IMR-90 (cell line): ENCODE data around the gene METAP2. TPM values are rescaled to one million over a fixed set of nuclear protein-coding genes. Genes with fewer than 3 reads are reported as not detected.

Source experiments
- ATAC-seq: fragments of 200-7000 bp; cut with Tn5 transposase; 2 replicates; pipeline ENCODE4 v1.9.1; 2020; ENCODE audit warnings: low read depth, mild to moderate bottlenecking, moderate library complexity
- BruUV-seq: library from RNA; stranded (reverse); fragments of 400-500 nt; replicated peaks from 2 replicates; lab custom pipeline; 2021; lab: Mats Ljungman, UMichigan
- CTCF ChIA-PET: fragments of 300-600 bp; formaldehyde crosslinking; extraction: SDS; loops from one replicate; lab custom pipeline; 2021; ENCODE audit warnings: antibody characterized with exemption; lab: Yijun Ruan, JAX
- POLR2A ChIA-PET: fragments of 300-600 bp; sonication (Branson Sonifier 250); formaldehyde crosslinking; loops from one replicate; lab custom pipeline; 2022; ENCODE audit warnings: antibody characterized with exemption; ENCODE audit not compliant: unreplicated experiment; lab: Charles Lee
- DNase-seq: peaks from one replicate; pipeline ENCODE4 v3.0.0; 2013
- H2AFZ ChIP-seq: replicated peaks from 2 replicates; pipeline ENCODE3; 2013; ENCODE audit warnings: low read length, mild to moderate bottlenecking; ENCODE audit not compliant: poor library complexity
- H2AK5ac ChIP-seq: 2 replicates; pipeline ENCODE4 v1.6.1; 2013; ENCODE audit warnings: low read depth, low read length, inconsistent platforms
- H2AK9ac ChIP-seq: replicated peaks from 2 replicates; pipeline ENCODE3; 2013; ENCODE audit warnings: mild to moderate bottlenecking, low read depth, low read length, moderate library complexity; ENCODE audit not compliant: poor library complexity
- H2BK120ac ChIP-seq: 2 replicates; pipeline ENCODE4 v1.6.1; 2013; ENCODE audit warnings: low read depth, low read length, inconsistent platforms
- H2BK15ac ChIP-seq: 3 replicates; pipeline ENCODE4 v1.6.1; 2013; ENCODE audit warnings: low read depth, low read length, inconsistent platforms
- H2BK20ac ChIP-seq: 2 replicates; pipeline ENCODE4 v1.6.1; 2013; ENCODE audit warnings: low read depth, mild to moderate bottlenecking, inconsistent platforms, low read length, moderate library complexity
- H2BK5ac ChIP-seq: 2 replicates; pipeline ENCODE4 v1.6.1; 2013; ENCODE audit warnings: mild to moderate bottlenecking, low read depth, low read length, inconsistent platforms; ENCODE audit not compliant: poor library complexity, severe bottlenecking
- H3K14ac ChIP-seq: replicated peaks from 2 replicates; pipeline ENCODE4 v1.6.1; 2013; ENCODE audit warnings: low read depth, low read length, inconsistent platforms
- H3K18ac ChIP-seq: 2 replicates; pipeline ENCODE4 v1.6.1; 2013; ENCODE audit warnings: low read depth, low read length, control low read depth
- H3K23ac ChIP-seq: 2 replicates; pipeline ENCODE4 v1.6.1; 2013; ENCODE audit warnings: low read depth, low read length, inconsistent platforms
- H3K27ac ChIP-seq: 2 replicates; pipeline ENCODE4 v1.5.1; 2013; ENCODE audit warnings: mild to moderate bottlenecking, control low read depth, low read length; ENCODE audit not compliant: insufficient read depth
- H3K27me3 ChIP-seq: 2 replicates; pipeline ENCODE4 v1.6.1; 2013; ENCODE audit warnings: low read length; ENCODE audit not compliant: control insufficient read depth, insufficient read depth
- H3K36me3 ChIP-seq: 2 replicates; pipeline ENCODE4 v1.6.1; 2013; ENCODE audit warnings: low read length, mixed read lengths; ENCODE audit not compliant: control insufficient read depth, insufficient read depth
- H3K4ac ChIP-seq: 2 replicates; pipeline ENCODE4 v1.6.1; 2013; ENCODE audit warnings: low read depth, low read length, inconsistent platforms
- H3K4me1 ChIP-seq: 2 replicates; pipeline ENCODE4 v1.6.1; 2013; ENCODE audit warnings: low read length, mixed read lengths; ENCODE audit not compliant: control insufficient read depth, insufficient read depth
- H3K4me2 ChIP-seq: 2 replicates; pipeline ENCODE4 v1.6.1; 2013; ENCODE audit warnings: low read depth, mild to moderate bottlenecking, control low read depth, low read length, moderate library complexity
- H3K4me3 ChIP-seq: 2 replicates; pipeline ENCODE4 v1.5.1; 2013; ENCODE audit warnings: low read depth, mild to moderate bottlenecking, control low read depth, low read length, moderate library complexity; ENCODE audit not compliant: insufficient read depth
- H3K56ac ChIP-seq: 2 replicates; pipeline ENCODE4 v1.6.1; 2013; ENCODE audit warnings: low read length, inconsistent platforms; ENCODE audit not compliant: insufficient read depth; ENCODE audit errors: extremely low read depth
- H3K79me1 ChIP-seq, 2 experiments: 2 replicates each; pipeline ENCODE4 v1.6.1; 2013; ENCODE audit warnings: low read length in 2 of 2, inconsistent platforms in 1 of 2, low read depth in 1 of 2
- H3K9ac ChIP-seq: 2 replicates; pipeline ENCODE4 v1.6.1; 2013; ENCODE audit warnings: low read depth, low read length, control low read depth
- H3K9me1 ChIP-seq: 2 replicates; pipeline ENCODE4 v1.6.1; 2013; ENCODE audit warnings: low read length, inconsistent platforms; ENCODE audit not compliant: insufficient read depth
- H3K9me3 ChIP-seq: 2 replicates; pipeline ENCODE4 v1.6.1; 2013; ENCODE audit warnings: low read length; ENCODE audit not compliant: control insufficient read depth, insufficient read depth
- H4K20me1 ChIP-seq: 2 replicates; pipeline ENCODE4 v1.6.1; 2013; ENCODE audit warnings: low read length, inconsistent platforms; ENCODE audit not compliant: insufficient read depth
- H4K5ac ChIP-seq: 2 replicates; pipeline ENCODE4 v1.6.1; 2013; ENCODE audit warnings: mild to moderate bottlenecking, low read depth, low read length, control low read depth
- H4K8ac ChIP-seq, 2 experiments: 2 replicates each; pipeline ENCODE4 v1.6.1; 2013; ENCODE audit warnings: low read depth in 2 of 2, low read length in 2 of 2, control low read depth in 1 of 2, inconsistent platforms in 1 of 2
- H4K91ac ChIP-seq: 2 replicates; pipeline ENCODE4 v1.6.1; 2013; ENCODE audit warnings: low read depth, low read length, inconsistent platforms; ENCODE audit not compliant: insufficient read depth
- BHLHE40 ChIP-seq: fragments of 150-350 bp; IDR thresholded peaks from 2 replicates; pipeline ENCODE4 v1.6.1; 2016; ENCODE audit warnings: mild to moderate bottlenecking, low read depth, low read length
- CEBPB ChIP-seq: IDR thresholded peaks from 2 replicates; pipeline ENCODE4 v1.6.1; 2012; ENCODE audit warnings: low read depth, low read length, improper control_type of control experiment
- CHD1 ChIP-seq: IDR thresholded peaks from 2 replicates; pipeline ENCODE4 v1.6.1; 2012; ENCODE audit warnings: low read depth, low read length, improper control_type of control experiment
- CTCF ChIP-seq: conservative IDR thresholded peaks from 2 replicates; pipeline ENCODE4 v1.5.1; 2012; ENCODE audit warnings: mild to moderate bottlenecking, low read depth, low read length, improper control_type of control experiment
- ELK1 ChIP-seq: fragments of 150-350 bp; IDR thresholded peaks from 2 replicates; pipeline ENCODE4 v1.6.1; 2016; ENCODE audit warnings: low read depth, mild to moderate bottlenecking, low read length, moderate library complexity, borderline replicate concordance
- MAFK ChIP-seq: IDR thresholded peaks from 2 replicates; pipeline ENCODE4 v1.6.1; 2012; ENCODE audit warnings: low read depth, low read length, improper control_type of control experiment
- MAZ ChIP-seq: IDR thresholded peaks from 2 replicates; pipeline ENCODE4 v1.6.1; 2012; ENCODE audit warnings: low read depth, mild to moderate bottlenecking, low read length, improper control_type of control experiment, moderate library complexity, borderline replicate concordance
- MXI1 ChIP-seq: IDR thresholded peaks from 2 replicates; pipeline ENCODE4 v1.6.1; 2012; ENCODE audit warnings: low read depth, mild to moderate bottlenecking, low read length, moderate library complexity, borderline replicate concordance
- NFE2L2 ChIP-seq: fragments of 150-350 bp; IDR thresholded peaks from 2 replicates; pipeline ENCODE4 v1.6.1; 2016; ENCODE audit warnings: low read depth, mild to moderate bottlenecking, low read length
- POLR2A ChIP-seq: IDR thresholded peaks from 2 replicates; pipeline ENCODE4 v1.6.1; 2012; ENCODE audit warnings: mild to moderate bottlenecking, low read depth, low read length
- RAD21 ChIP-seq: IDR thresholded peaks from 2 replicates; pipeline ENCODE4 v1.6.1; 2012; ENCODE audit warnings: low read length, improper control_type of control experiment
- RCOR1 ChIP-seq: IDR thresholded peaks from 2 replicates; pipeline ENCODE4 v1.6.1; 2012; ENCODE audit warnings: mild to moderate bottlenecking, low read length, improper control_type of control experiment; ENCODE audit not compliant: insufficient replicate concordance
- RFX5 ChIP-seq: IDR thresholded peaks from 2 replicates; pipeline ENCODE4 v1.8.0; 2012; ENCODE audit warnings: low read depth, mild to moderate bottlenecking, low read length, moderate library complexity
- SMC3 ChIP-seq: fragments of 150-350 bp; IDR thresholded peaks from 2 replicates; pipeline ENCODE4 v1.6.1; 2016; ENCODE audit warnings: low read depth, mild to moderate bottlenecking, antibody characterized with exemption, low read length, moderate library complexity
- USF2 ChIP-seq: fragments of 150-350 bp; IDR thresholded peaks from 2 replicates; pipeline ENCODE4 v1.6.1; 2017; ENCODE audit warnings: mild to moderate bottlenecking, antibody characterized with exemption, low read length, low read depth
- WGBS, 2 experiments: methylation state at CpG; one replicate each; pipeline versions ENCODE4 v1.1.5 to v1.1.7; 2013; ENCODE audit warnings: missing lambda C conversion rate in 2 of 2; ENCODE audit not compliant: insufficient read length in 1 of 2; ENCODE audit errors: extremely low coverage in 2 of 2; 5-methylcytosine and 5-hydroxymethylcytosine counted together
- dilution Hi-C: fragments of 300-500 bp; cut with HindIII; formaldehyde crosslinking; loops from one replicate; pipeline ENCODE4 v1.14.3; 2018; ENCODE audit warnings: low sequenced_read_pairs; ENCODE audit not compliant: unreplicated experiment
- in situ Hi-C: fragments of 300-500 bp; cut with MboI; formaldehyde crosslinking; loops from 3 replicates; pipeline ENCODE4 v1.14.3; 2019; ENCODE audit warnings: low sequenced_read_pairs, inconsistent platforms, mixed read lengths
- intact Hi-C: fragments of 100-400 bp; cut with micrococcal nuclease; formaldehyde crosslinking; loops from 2 replicates; pipeline ENCODE4 v1.10.0; 2022
- polyA plus RNA-seq, 3 experiments: library from polyadenylated mRNA; depleted of rRNA; stranded (reverse); fragments of >200 nt; gene quantifications; 2 replicates each; pipeline ENCODE4 v1.2.3, GENCODE V29; 2012; ENCODE audit warnings: low replicate concordance in 1 of 3
- total RNA-seq: library from RNA; depleted of rRNA; stranded (reverse); fragments of >200 nt; gene quantifications from 2 replicates; pipeline ENCODE4 v1.2.3, GENCODE V29; 2012

The METAP2 gene
- total and polyA plus RNA-seq, 2 of the 4 experiments (the other 2 are of a cell fraction): 62.5 to 72.9 TPM

GRCh38 chr12:95439461-95440230 lies 34.3 kb upstream of the METAP2 start:
- dilution Hi-C loops: no loop called here
- ChIA-PET POLR2A (no interaction called here), CTCF (no interaction called here)
- Histone ChIP-seq H4K8ac (no peak overlapping the region), H3K9me3 (no peaks in the 10 kb centered on the region), H3K27ac (no peak overlapping the region), H2BK120ac (no peak overlapping the region), H3K79me1 (no peaks in the 10 kb centered on the region), H3K23ac (no peak overlapping the region), H3K14ac (no peak overlapping the region), H2BK5ac (no peak overlapping the region), H2AFZ (no peak overlapping the region), H3K27me3 (no peaks in the 10 kb centered on the region; the same call in none of the 2 replicates), H3K9ac (no peak overlapping the region), H3K18ac (no peak overlapping the region), H3K36me3 (no peaks in the 10 kb centered on the region), H3K4ac (no peak overlapping the region), H3K4me2 (no peak overlapping the region), H4K20me1 (no peaks in the 10 kb centered on the region), H2BK20ac (no peak overlapping the region), H2AK5ac (no peak overlapping the region), H4K91ac (no peak overlapping the region), H2BK15ac (no peak overlapping the region), H3K4me3 (no peak overlapping the region), H3K56ac (no peak overlapping the region), H4K5ac (no peak overlapping the region), H3K4me1 (no peaks in the 10 kb centered on the region; the same call in 1 of the 2 replicates), H2AK9ac (no peak overlapping the region), H3K9me1 (no peaks in the 10 kb centered on the region; the same call in 1 of the 2 replicates)
- intact Hi-C loops: no loop called here
- ATAC-seq (no peak), DNase-seq (no peak)
- in situ Hi-C loops: no loop called here
- no TSS peak for BruUV-seq
- 93% methylated on average over 3 of the region's 9 CpGs; no CpG with 5 or more reads in 1 of the 2 experiments for WGBS, 2 experiments
- TF ChIP-seq MAFK (no peak), POLR2A (no peak), MAZ (no peak), RAD21 (no peak), USF2 (no peak), SMC3 (no peak), RCOR1 (no peak), RFX5 (no peak), NFE2L2 (no peak), BHLHE40 (no peak), ELK1 (no peak), MXI1 (no peak), CEBPB (no peak), CTCF (no peak), CHD1 (no peak)
